HCT116 (cell line): ENCODE data around the gene ALPL.

ENCODE experiments used
- CTCF ChIP-seq, 3 experiments: fragments of 200-600 bp in 1 of 3; sonication (generic) in 1 of 3; IDR thresholded peaks in 2 of 3; conservative IDR thresholded peaks in 1 of 3; 2 replicates each; pipeline ENCODE4 v1.5.1; 2012 to 2017; ENCODE audit warnings: low read depth in 2 of 3, low read length in 2 of 3, antibody characterized with exemption in 1 of 3, borderline replicate concordance in 1 of 3, control low read depth in 1 of 3, mild to moderate bottlenecking in 1 of 3, mixed read lengths in 1 of 3, mixed run types in 1 of 3, moderate library complexity in 1 of 3; ENCODE audit not compliant: insufficient read depth in 1 of 3
- EZH2 ChIP-seq: fragments of 200-600 bp; sonication (generic); IDR thresholded peaks from 2 replicates; pipeline ENCODE4 v1.6.1; 2017; ENCODE audit warnings: antibody characterized with exemption, mixed run types
- FOSL1 ChIP-seq: IDR thresholded peaks from 2 replicates; pipeline ENCODE4 v1.6.1; 2012; ENCODE audit warnings: low read depth
- POLR2A ChIP-seq: IDR thresholded peaks from 2 replicates; pipeline ENCODE4 v1.7.0; 2011; ENCODE audit warnings: borderline replicate concordance; ENCODE audit not compliant: insufficient read depth, insufficient read length; ENCODE audit errors: extremely low read depth
- POLR2AphosphoS5 ChIP-seq: IDR thresholded peaks from 2 replicates; pipeline ENCODE4 v1.6.1; 2011; ENCODE audit warnings: mild to moderate bottlenecking, low read depth, low read length, moderate library complexity
- RAD21 ChIP-seq: IDR thresholded peaks from 2 replicates; pipeline ENCODE4 v1.6.1; 2012; ENCODE audit warnings: low read depth, mild to moderate bottlenecking
- REST ChIP-seq: IDR thresholded peaks from 2 replicates; pipeline ENCODE4 v1.6.1; 2012; ENCODE audit warnings: low read depth
- TCF7L2 ChIP-seq: IDR thresholded peaks from 2 replicates; pipeline ENCODE4 v1.7.0; 2011; ENCODE audit warnings: borderline replicate concordance, inconsistent platforms; ENCODE audit not compliant: insufficient read depth, insufficient read length; ENCODE audit errors: extremely low read depth
- ZNF274 ChIP-seq: fragments of 200-500 bp; sonication (Bioruptor generic); IDR thresholded peaks from 2 replicates; pipeline ENCODE4 v1.6.1; 2014; ENCODE audit warnings: mild to moderate bottlenecking, low read depth, low read length, inconsistent platforms
- TF ChIP-seq, protein P1 (sequence below): IDR thresholded peaks from 2 replicates; pipeline ENCODE4 v1.6.1; 2012

DNA sequence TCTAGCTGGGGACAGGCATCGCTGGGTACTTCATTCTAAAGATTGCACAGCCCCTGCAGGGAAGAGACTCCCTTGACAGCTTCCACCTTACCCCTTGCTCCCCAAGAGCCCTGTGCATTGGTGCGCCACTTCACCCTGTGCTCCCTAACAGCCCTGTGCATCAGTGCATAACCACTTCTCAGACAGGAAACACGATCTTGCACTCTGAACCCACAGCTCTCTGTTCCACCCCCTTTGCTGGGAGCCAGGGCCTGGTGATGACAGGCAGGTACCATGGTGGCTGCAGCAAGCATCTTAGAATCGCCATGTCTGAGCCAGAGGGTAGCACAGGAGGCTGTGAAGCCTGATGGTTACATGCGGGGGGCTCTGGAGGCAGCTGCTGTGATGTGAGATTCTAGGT, 5.0 kb downstream of the ALPL start:
- TF ChIP-seq CTCF (IDR thresholded peaks at IDR 0.05 in 2 of 3, conservative IDR thresholded peaks at IDR 0.05 in 1 of 3; ENCODE audit: borderline replicate concordance in 1 of 3, insufficient read depth in 1 of 3, low read depth in 2 of 3, low read length in 2 of 3): no peak
- no peak for TF ChIP-seq REST
- no peak for TF ChIP-seq ZNF274
- TF ChIP-seq POLR2A: no peak
- no peak for TF ChIP-seq EZH2
- TF ChIP-seq, protein P1, sequence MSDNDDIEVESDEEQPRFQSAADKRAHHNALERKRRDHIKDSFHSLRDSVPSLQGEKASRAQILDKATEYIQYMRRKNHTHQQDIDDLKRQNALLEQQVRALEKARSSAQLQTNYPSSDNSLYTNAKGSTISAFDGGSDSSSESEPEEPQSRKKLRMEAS: no peak
- TF ChIP-seq FOSL1: no peak
- no peak for TF ChIP-seq POLR2AphosphoS5
- no peak for TF ChIP-seq TCF7L2
- no peak for TF ChIP-seq RAD21
